HG03103 (cell line): Measurements from ENCODE around the gene KCNIP4.

Source experiments
- ATAC-seq: cut with Tn5 transposase; IDR thresholded peaks from one replicate; pipeline ENCODE4 v1.9.1; 2021; ENCODE audit warnings: low read depth; ENCODE audit not compliant: unreplicated experiment

Gene KCNIP4

DNA sequence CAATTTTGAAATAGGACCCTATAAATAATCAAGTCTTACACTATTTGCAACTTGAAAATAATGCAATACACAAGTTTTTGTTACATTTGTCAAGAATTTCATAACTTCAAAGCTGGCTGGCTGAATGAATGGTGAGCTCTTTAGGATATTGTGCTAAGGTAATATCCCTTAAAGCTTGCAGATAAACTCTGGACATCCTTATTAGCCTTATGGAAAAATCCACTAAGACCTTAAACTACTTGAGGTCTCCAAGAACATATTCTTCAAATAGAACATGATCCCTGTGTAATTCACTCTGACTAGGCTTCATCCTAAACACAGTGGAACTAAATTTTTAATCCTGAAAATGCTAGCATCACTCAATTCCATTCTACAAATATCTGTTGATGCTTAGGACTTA lies 1049.0 kb downstream of the KCNIP4 start:
- ATAC-seq, result no peak

DNA sequence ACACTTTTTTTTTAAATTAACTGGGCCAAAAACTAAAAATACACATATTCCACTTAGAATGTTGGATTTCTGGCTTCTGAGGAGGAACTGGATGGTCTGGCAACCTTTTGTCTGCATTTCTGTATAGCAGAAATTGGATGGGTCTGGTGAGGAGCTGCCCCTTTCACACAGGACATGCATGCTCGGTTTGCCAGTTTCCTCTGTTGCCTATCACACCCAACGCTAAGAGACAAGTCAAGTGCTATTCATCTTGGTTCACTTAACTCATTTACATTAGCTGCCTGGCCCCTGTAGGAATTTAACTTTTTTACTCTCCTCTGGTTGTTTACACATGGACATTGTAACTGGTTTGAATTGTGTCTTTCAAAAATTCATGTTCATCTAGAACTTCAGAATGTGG lies 1052.6 kb downstream of the KCNIP4 start:
- ATAC-seq, result no peak

DNA sequence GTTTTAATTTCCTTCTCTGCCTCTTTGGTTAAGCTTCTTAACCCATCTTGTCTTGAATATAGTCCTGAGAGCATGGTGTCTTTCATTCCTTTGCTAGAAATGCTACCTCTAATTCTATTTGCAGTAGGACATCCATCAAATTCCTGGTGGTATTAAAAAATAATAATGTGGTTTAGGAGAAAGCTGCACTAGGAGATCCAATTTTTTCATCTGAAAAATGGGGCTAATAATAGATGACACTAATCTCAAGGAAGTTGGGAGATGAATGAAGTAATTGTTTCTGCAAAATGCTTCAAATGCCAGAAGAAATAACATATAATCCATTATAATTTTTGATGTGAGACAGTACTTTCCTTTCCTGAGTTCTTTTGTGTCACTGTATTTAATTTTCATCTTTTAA lies 1053.4 kb downstream of the KCNIP4 start:
- ATAC-seq, result no peak

DNA sequence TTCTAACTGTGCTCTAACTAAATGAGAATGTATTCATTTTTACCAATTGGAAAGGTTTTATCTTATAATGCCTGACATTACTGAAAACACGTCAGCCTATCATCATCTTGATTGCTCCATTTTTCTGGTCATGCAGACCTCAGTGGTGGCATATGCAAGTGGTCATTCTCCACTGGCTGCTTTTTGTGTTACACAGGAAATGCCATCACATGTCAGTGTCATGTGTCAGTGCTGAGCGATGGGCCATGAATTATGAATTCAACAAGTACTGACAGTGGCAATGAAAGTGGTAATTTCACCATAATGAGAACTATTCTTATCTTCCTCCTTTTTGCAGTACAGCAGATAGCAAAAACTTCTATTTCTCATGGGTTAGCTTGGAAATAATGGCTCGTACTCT lies 1057.8 kb downstream of the KCNIP4 start:
- no peak for ATAC-seq

DNA sequence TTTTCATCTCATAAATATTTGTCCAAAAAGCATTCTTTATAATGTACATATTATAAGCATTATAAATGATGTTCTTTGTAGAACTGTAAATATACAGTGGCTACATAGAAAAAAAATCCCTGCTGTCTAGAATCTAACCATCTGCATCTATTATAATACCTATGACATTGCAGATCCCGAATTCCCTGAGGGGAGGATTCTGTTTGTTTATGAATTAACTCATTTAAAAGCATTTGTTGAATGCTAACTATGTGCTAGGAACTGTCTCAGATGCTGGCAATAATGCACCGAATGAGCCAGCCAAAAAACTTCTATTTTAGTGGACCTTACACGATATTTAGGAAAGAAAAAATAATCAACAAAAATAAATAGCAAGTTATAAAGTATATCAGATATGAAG lies 1058.7 kb downstream of the KCNIP4 start:
- ATAC-seq, result no peak

DNA sequence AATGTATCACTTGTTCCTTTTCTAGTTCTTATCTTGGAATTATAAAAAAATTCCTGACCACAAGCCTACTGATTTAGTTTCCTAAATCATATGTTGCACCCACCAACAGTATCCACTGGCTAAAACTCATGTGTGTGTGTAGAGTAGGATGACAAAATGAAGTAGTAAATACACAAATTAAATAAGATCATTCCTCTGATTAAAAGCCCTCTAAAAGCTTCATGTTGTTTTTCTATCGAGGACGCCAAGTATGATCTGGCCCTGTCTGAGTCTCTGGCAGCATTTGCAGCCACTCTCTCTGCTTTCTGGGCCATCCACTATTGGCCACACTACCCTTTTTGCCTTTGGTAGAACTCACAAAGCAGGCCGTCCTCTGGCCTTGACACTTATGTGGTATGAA lies 1064.9 kb downstream of the KCNIP4 start:
- no peak for ATAC-seq

DNA sequence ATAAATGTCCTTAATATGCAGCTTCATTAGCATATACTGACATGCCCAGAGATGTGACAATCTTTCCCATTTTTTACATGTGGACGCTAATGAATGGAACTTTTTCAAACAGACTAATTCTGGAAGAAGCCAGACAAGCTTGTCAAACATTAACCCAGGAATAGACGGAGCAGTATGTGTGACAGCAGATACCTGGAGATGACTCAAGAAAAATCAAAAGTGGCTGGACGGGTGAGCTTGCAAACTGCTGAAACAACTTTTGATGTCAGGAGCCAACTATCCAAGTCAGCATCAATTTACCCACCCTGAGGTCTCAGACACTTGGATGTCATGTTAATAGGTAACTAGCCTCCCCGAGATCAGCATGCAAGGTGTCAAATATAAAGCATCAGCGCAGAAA lies 1065.3 kb downstream of the KCNIP4 start:
- no peak for ATAC-seq

DNA sequence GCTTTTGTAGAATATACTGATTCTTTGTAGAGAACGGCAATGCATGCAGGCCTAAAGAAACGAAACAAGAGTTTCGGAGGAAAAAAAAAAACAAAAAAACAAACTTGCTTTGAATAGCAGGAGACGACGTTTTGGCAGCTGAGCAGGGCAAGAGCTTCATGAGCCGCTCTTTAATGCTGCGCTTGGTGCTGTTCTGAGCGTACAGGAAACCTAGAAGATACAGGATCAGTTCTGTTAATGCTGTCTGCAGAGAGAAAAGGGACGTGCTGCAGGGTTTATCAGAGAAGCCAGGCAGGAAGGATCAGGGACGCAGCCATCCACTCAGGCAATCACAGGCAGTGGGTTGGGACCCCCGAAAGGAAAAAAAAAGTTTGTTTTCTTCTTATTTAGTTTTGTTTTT lies 1066.1 kb downstream of the KCNIP4 start:
- no peak for ATAC-seq

DNA sequence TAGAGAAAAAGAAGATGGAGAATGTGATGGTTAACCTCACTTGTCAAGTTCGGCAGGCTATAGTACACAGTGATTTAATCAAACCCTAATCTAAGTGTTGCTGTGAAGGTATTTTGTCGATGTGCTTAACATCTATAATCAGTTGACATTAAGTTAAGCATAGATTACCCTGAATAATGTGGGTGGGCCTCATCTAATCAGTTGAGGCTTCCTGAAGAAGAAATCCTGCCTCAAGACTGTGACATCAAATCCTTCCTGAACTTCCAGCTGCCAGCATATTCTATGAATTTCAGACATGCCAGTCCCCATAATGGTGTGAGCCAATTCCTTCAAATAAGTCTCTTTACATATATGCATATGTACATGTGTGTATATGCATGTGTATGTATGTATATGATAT lies 1066.9 kb downstream of the KCNIP4 start:
- no peak for ATAC-seq

DNA sequence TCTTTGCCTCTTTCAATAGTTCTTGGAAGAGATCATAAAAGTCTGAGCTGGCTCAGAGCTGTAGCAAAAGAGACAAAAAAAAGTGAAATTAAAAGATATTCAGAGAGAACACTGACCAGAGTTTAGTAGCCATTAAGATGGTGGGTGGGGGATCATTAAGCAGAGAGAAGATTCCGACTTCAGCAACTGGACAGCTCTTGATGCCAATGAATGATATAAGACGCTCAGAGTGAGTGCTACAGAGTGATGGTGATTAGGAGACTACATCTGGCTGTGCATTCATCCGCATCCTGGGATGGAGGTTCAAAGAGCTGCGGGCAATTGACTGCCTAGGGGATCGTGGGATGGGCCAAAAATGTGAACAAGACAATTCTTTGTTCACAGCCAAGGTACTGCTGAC lies 1069.8 kb downstream of the KCNIP4 start:
- no peak for ATAC-seq

DNA sequence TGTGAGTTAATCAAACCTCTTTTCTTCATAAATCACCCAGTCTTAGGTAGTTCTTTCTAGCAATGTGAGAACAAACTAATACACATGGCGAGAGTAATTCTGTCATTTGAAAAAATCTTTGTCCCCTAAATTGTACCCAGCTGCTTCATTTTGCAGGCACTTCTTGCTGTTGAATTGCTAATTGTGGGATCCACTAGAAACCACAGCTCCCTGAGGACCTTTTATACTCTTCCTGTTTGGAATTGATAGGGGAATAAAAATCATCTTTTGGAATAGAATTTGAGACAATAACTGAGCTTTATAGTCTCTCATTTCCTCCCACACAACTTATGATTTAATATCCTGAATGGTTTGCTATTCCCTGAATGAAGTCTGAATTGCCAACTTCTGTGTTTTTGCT lies 1078.1 kb downstream of the KCNIP4 start:
- ATAC-seq, result no peak

DNA sequence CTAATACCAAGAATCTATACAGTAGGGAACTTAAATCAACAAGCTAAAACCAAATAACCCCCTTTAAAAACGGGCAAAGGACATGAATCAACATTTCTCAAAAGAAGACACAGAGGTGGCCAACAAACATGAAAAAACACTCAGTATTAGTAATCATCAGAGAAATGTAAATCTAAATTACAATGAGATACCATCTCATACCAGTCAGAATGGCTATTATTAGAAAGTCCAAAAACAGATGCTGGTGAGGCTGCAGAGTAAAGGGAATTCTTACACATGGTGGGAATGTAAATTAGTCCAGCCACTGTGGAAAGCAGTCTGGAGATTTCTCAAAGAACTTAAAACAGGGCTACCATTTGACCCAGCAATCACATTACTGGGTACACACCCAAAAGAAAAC lies 1080.5 kb downstream of the KCNIP4 start:
- no peak for ATAC-seq

DNA sequence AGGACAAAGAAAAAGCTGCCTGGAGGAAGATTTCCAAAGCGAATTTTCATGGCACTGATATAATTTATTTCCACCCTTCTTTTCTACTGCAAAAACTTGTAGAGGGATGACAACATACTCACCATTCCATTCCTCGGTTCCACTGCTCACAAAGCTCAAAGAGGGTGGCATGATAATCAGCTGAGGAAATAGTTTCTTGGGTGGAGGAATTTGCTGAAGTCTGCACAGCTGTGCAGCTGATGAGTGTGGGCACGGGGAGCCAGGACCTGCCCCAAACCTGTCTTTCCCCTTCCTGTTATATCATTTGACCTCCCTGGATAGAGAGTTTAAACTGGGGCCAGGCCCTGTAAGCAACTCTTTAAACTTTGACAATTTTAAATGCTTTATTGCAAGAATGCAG lies 1087.7 kb downstream of the KCNIP4 start:
- no peak for ATAC-seq

DNA sequence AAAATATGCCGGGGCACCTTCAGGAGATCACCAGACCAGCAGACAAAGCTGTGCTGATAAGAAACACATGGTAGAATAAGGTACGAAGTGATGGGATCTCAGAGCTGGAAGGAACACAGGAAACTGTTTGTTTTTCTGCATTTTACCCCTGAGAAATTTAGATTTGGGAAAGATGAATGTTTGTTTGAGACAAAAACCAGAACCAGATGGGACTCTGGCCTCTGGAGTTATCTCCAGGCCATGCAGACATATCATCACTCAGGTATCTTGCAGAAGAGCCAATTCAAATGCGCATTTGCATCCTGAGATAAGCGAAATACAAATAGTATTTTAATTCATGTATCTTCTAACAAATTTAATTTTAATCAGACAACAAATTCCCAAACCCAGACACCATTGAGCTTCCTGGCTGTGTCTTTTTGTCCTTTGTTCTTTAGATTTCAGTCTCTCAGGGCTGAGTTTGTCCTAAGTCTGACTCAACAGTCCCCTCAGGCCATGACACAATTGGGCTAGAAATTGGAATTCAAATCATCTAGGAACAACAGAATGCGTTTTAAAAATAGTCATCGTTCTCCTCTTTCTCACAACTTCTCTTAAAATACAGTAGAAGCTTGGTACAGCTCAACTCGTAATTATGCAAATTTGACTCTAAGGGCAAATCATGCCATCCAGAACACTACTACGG lies 1089.3 kb downstream of the KCNIP4 start:
- no peak for ATAC-seq

DNA sequence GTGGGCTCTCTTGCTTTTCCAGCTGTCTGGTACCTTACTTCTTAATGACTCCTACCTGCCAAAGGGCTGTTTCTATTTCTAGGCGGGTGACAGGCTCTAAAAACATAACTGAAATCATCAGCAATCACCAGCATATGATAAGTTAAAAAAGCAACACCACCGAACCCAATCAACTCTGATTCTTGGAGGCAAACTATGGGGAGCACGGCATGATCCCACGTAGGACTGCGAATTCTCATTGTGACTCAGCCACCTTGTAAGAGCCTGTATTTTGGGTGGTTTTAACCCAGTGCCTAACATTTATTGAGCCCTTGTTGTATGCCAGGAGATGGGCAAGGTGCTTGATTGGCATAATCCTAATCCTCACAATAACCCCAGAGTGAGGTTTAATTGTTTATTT lies 1091.5 kb downstream of the KCNIP4 start:
- no peak for ATAC-seq

DNA sequence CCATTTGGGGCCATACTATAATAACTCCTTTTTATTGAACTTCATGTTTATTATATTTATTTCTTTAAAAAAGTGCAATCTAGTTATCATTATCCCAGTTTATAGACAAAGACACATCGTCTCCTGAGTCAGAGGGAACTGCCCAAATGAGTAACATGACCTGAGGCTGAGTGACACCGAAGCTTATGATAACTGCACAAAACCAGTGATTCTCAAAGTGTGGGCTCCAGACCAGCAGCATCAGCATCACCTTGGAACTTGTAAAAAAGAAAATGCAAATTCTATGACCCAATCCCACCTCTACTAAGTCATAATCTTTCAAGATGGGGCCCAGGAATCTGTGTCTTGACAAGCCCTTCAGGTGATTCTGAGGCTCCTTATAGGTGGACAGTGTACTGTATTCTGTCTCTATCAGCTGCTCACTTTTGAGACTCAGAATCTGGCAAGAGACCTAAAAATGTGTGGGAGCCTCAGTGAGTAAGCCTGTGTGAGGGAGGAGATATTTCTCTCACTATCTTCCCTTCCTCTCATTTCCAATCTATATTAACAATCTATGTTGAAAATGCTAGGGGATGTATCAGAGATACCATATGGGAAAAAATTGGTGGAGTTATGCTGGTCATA lies 1101.3 kb downstream of the KCNIP4 start:
- ATAC-seq, result no peak

DNA sequence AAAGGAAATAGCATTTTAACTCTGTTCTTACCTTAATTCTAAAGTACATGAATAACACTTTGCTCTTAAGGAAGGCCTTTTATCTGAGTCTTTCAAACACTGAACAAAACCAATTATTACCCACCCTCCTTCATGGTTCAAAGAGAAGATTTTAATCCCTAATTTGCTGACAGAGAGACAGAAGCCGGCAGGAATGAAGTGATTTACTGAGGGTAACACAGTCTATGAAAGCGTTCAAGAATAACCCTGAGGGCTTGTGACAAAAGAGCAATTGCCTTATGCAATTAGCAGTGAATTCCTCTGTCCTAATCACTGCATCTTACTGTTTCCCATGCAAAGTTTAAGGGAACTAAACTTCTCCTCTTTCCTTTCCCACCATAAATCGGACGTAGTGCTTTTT lies 1104.3 kb downstream of the KCNIP4 start:
- no peak for ATAC-seq

DNA sequence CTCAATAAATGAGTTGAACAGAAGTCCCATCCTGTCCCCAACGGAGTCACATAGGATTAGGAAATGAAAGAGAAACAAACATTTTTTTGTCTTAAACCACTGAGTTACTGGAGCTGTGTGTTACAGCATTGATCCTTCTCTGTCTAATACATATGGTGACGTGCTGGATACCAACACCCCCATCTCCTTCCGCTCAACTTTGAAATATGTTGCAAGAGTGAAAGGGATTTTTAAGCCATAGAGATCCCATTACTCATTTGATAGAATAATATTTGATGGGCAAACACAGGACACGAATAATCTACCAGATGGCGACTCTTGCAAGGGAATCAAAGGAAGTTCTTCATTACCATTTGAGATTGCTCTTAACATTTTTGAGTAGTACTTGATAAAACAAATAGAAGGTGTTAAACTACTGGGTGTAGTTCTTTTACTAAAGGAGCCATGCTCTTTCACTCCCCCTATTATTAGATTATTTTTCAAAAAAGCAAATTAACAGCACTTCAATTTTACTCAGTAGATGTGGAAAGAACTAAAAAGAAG lies 1107.9 kb downstream of the KCNIP4 start:
- ATAC-seq, result no peak

DNA sequence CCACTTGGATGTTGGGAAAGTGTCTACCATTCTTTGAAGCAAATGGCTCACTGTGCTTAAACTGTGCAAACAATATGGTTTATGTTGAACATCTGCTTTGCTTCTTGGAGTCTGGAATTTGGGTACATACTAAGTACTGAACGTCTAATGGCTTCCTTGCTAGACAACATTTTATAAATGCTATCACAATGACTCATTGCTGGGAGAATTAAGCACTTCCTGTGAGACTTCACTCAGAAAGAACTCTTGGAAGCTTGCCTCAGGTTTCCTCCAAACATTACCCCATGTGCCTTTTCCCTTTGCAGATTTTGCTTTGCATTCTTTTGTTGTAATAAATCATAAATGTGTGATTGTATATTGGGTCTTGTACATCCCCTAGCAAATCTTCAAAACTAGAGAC lies 1108.6 kb downstream of the KCNIP4 start:
- no peak for ATAC-seq

DNA sequence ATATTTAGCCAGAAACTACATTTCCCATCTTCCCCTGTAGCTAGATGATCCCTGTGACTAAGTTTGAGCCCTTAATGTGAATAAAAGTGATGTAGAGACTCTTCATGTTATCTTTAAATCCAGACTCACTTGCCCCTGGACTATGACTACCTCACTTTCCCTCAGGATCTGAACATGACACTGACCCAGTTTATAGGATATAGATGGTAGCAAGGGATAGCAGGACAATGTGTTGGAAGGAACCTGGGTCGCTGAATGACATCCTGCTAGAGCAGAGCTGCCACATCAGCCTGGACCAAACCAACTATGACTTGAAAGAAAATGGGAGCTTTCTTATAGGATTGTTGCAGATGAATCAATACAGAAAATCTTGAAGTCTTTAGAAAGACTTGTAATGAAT lies 1110.1 kb downstream of the KCNIP4 start:
- no peak for ATAC-seq

DNA sequence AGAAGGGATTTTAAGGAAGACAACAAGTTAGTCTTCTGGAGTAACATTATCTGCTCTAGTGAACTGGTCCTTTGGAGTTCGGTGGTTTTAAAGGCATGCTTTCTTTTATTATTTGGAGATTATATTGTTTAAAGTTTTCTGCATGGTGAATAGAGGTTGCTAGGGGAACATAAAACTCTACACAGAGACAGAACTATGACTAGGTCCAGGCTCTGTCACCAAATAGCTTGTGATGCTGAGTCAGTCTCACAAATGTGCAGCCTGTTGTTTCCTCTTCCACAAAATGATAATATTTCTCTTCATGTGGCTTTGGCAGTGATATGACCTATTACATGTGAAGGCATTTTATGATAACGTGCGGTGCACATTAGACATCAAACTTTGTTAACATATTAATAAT lies 1115.7 kb downstream of the KCNIP4 start:
- ATAC-seq, result no peak

DNA sequence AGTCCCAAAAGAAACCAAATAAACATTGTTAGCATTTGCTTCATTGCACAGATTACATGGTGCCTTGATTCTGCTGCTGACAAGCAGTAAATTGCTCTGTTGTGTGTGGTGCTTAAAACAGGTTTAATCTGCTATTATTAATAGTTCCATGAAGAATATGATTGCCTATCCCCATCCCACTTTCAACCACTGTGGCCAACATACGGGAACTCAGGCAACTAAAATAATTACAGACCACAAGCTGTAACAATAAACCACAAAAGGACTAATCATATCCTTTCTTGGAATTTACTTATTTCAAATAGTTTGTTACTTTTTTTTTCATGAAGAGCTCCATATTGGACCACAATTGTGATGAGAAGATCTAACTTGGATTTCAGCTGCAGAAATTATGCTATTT lies 1116.8 kb downstream of the KCNIP4 start:
- no peak for ATAC-seq
